Subcutaneous abdominal adipose tissue (tissue), 5 donors: ENCODE results near the gene PTPN23.

Source experiments
- H3K27ac ChIP-seq: one replicate; pipeline ENCODE4 v1.7.0; 2013; ENCODE audit warnings: low read depth, mild to moderate bottlenecking, inconsistent platforms, low read length, moderate library complexity
- H3K27me3 ChIP-seq, 5 donors: one replicate each; pipeline ENCODE4 v1.7.0; 2013; ENCODE audit warnings: low read length in 5 of 5, inconsistent platforms in 1 of 5; ENCODE audit not compliant: control insufficient read depth in 5 of 5, insufficient read depth in 4 of 5
- H3K36me3 ChIP-seq, 5 donors: one replicate each; pipeline ENCODE4 v1.7.0; 2013; ENCODE audit warnings: low read length in 5 of 5; ENCODE audit not compliant: control insufficient read depth in 5 of 5, insufficient read depth in 5 of 5
- H3K4me1 ChIP-seq, 5 donors: one replicate each; pipeline ENCODE4 v1.7.0; 2013; ENCODE audit warnings: low read length in 5 of 5, mild to moderate bottlenecking in 3 of 5, moderate library complexity in 1 of 5; ENCODE audit not compliant: control insufficient read depth in 5 of 5, insufficient read depth in 5 of 5
- H3K4me3 ChIP-seq, 5 donors: one replicate each; pipeline ENCODE4 v1.7.0; 2013; ENCODE audit warnings: low read length in 5 of 5, low read depth in 1 of 5
- H3K9ac ChIP-seq, 5 donors: one replicate each; pipeline ENCODE4 v1.7.0; 2013; ENCODE audit warnings: low read length in 5 of 5, mild to moderate bottlenecking in 4 of 5, moderate library complexity in 3 of 5
- H3K9me3 ChIP-seq, 5 donors: one replicate each; pipeline ENCODE4 v1.7.0; 2013; ENCODE audit warnings: low read length in 5 of 5; ENCODE audit not compliant: control insufficient read depth in 5 of 5
- donor health status: healthy.
- donor health status: healthy.
- donor health status: healthy.
- donor health status: healthy.
- donor health status: healthy.

PTPN23 gene

DNA sequence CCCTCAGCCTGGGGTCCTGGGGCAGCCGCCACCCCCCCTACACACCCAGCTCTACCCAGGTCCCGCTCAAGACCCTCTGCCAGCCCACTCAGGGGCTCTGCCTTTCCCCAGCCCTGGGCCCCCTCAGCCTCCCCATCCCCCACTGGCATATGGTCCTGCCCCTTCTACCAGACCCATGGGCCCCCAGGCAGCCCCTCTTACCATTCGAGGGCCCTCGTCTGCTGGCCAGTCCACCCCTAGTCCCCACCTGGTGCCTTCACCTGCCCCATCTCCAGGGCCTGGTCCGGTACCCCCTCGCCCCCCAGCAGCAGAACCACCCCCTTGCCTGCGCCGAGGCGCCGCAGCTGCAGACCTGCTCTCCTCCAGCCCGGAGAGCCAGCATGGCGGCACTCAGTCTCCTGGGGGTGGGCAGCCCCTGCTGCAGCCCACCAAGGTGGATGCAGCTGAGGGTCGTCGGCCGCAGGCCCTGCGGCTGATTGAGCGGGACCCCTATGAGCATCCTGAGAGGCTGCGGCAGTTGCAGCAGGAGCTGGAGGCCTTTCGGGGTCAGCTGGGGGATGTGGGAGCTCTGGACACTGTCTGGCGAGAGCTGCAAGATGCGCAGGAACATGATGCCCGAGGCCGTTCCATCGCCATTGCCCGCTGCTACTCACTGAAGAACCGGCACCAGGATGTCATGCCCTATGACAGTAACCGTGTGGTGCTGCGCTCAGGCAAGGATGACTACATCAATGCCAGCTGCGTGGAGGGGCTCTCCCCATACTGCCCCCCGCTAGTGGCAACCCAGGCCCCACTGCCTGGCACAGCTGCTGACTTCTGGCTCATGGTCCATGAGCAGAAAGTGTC lies 30.2 kb downstream of the PTPN23 start:
- no peak overlapping the region for H3K27ac ChIP-seq
- no peak overlapping the region for H3K4me3 ChIP-seq
- no peaks in the 10 kb centered on the region for H3K9me3 ChIP-seq
- peaks cover 0 to 98% (median 92%) of the 10 kb centered on the region in 5 donors for H3K36me3 ChIP-seq
- peaks cover 2 to 38% (median 14%) of the 10 kb centered on the region in 5 donors for H3K4me1 ChIP-seq
- no peak overlapping the region for H3K9ac ChIP-seq
- no peaks in the 10 kb centered on the region for H3K27me3 ChIP-seq

- Histone ChIP-seq H3K36me3 (peaks cover 0 to 96% (median 89%) of the 10 kb centered on the region in 5 donors), H3K9ac (no peak overlapping the region), H3K4me3 (no peak overlapping the region), H3K27ac (no peak overlapping the region), H3K4me1 (peaks cover 2 to 29% (median 11%) of the 10 kb centered on the region in 5 donors), H3K9me3 (no peaks in the 10 kb centered on the region), H3K27me3 (no peaks in the 10 kb centered on the region)
Observed at GRCh38 chr3:47411696-47412452, 31.1 kb downstream of the PTPN23 start.

DNA sequence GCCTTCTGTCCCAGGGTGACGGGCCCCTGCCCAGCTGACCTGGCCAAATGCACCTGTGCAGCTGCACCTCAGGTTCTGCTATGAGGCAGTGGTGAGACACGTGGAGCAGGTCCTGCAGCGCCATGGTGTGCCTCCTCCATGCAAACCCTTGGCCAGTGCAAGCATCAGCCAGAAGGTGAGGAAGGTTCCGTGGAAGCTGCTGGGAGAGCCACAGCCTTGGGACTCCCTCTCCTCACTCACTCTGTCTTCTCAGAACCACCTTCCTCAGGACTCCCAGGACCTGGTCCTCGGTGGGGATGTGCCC lies 31.6 kb downstream of the PTPN23 start:
- Histone ChIP-seq H3K4me3 (no peak overlapping the region), H3K9me3 (no peaks in the 10 kb centered on the region), H3K27ac (no peak overlapping the region), H3K9ac (no peak overlapping the region), H3K4me1 (peaks cover 2 to 25% (median 11%) of the 10 kb centered on the region in 5 donors), H3K36me3 (peaks cover 0 to 96% (median 89%) of the 10 kb centered on the region in 5 donors), H3K27me3 (no peaks in the 10 kb centered on the region)

- Histone ChIP-seq H3K9me3 (no peaks in the 10 kb centered on the region), H3K36me3 (peaks cover 0 to 92% (median 83%) of the 10 kb centered on the region in 5 donors), H3K4me3 (no peak overlapping the region), H3K4me1 (peaks cover 2 to 19% (median 7%) of the 10 kb centered on the region in 5 donors), H3K9ac (no peak overlapping the region), H3K27me3 (no peaks in the 10 kb centered on the region), H3K27ac (no peak overlapping the region)
Observed at GRCh38 chr3:47412842-47413520, 32.2 kb downstream of the PTPN23 start.

GRCh38 chr3:47413751-47414150 lies 32.9 kb downstream of the PTPN23 start:
- H3K9ac ChIP-seq: no peak overlapping the region
- no peak overlapping the region for H3K4me3 ChIP-seq
- H3K9me3 ChIP-seq: no peaks in the 10 kb centered on the region
- H3K27me3 ChIP-seq: no peaks in the 10 kb centered on the region
- H3K36me3 ChIP-seq: peaks cover 0 to 91% (median 78%) of the 10 kb centered on the region in 5 donors
- peaks cover 0 to 13% (median 7%) of the 10 kb centered on the region in 5 donors for H3K4me1 ChIP-seq
- no peak overlapping the region for H3K27ac ChIP-seq

DNA sequence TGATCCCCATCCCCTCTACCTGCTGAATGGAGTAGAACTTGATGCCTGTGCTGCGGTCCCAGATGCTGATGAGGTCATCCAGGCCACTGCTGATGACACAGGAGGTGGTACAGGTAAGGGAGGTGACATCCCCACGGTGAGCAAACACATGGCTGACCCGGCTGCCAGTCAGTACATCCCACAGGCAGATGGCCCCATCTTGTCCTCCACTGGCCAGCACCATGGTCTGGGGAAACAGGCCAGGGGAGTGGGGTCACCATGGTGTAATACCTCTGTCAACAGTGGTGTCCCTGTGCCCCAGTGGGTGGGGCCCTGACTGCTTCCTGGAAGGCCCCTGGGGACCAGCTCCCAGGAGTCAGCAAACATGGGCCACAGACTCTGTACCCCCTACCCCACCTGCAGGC lies 33.3 kb downstream of the PTPN23 start:
- Histone ChIP-seq H3K9ac (no peak overlapping the region), H3K27me3 (no peaks in the 10 kb centered on the region), H3K36me3 (peaks cover 0 to 91% (median 78%) of the 10 kb centered on the region in 5 donors), H3K4me3 (no peak overlapping the region), H3K4me1 (peaks cover 0 to 13% (median 7%) of the 10 kb centered on the region in 5 donors), H3K9me3 (no peaks in the 10 kb centered on the region), H3K27ac (no peak overlapping the region)

DNA sequence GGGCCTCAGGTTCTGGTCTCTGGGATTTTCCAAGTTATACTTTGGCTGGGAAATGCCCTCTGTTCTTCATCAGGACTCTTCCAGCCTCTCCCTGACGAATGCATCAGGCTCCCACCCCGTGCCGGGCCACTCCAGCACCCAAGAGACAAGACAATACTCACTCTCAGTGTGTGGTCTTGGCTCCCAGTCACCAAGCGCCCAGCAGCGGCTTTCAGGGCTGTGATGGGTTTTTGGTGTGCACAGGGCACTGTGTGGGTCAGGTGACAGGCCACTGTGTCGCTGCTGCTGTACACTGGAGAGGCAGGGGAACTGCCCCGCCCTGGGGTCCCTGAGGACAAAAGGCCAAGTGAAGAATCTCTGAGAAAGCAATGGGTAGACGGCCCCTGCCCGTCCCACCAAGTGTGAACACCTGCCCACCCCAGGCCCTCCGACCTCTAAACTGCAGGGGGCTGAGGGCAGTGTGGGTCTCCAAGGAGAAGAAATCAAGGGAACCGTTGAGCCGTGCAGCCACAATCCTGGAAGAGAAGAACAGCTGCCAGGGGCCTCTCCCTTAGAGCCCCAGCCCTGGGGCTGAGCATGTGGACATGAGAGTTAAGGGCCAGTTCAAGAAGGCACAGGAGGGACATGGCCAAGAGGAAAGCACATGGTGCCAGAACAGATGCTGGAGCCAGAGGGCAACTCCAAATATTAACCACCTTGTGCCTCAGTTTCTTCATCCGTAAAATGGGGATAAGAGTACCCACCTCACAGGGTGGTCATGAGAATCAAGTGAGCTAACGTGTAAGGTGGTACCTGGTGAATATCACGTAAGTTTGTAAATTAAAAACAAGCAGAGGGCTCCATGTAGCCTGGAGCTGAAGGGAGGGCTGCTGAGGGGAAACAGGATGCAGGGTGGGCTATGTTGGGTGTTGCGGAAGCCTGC lies 34.1 kb downstream of the PTPN23 start:
- Histone ChIP-seq H3K4me3 (no peak overlapping the region), H3K36me3 (peaks cover 0 to 91% (median 78%) of the 10 kb centered on the region in 5 donors), H3K27ac (no peak overlapping the region), H3K9me3 (no peaks in the 10 kb centered on the region), H3K27me3 (no peaks in the 10 kb centered on the region), H3K4me1 (peaks cover 0 to 13% (median 7%) of the 10 kb centered on the region in 5 donors), H3K9ac (no peak overlapping the region)

- H3K36me3 ChIP-seq: peaks cover 0 to 91% (median 77%) of the 10 kb centered on the region in 5 donors
- H3K9me3 ChIP-seq: no peaks in the 10 kb centered on the region
- H3K4me3 ChIP-seq: no peak overlapping the region
- no peaks in the 10 kb centered on the region for H3K27me3 ChIP-seq
- H3K4me1 ChIP-seq: peaks cover 0 to 13% (median 9%) of the 10 kb centered on the region in 5 donors
- no peak overlapping the region for H3K9ac ChIP-seq
- no peak overlapping the region for H3K27ac ChIP-seq
Observed at GRCh38 chr3:47416041-47416440, 35.2 kb downstream of the PTPN23 start.
